NCI-H774 (cell line): ENCODE measurements around the gene MLLT6.
"Not testable (repeated sequence)": the region's sequence is repeated elsewhere in the genome, so short reads cannot be mapped to it uniquely, and the experiment has no call there.

Experiments used
- DNase-seq: peaks from one replicate; lab custom pipeline; 2025; lab: John Stamatoyannopoulos, UW

MLLT6 gene

GRCh38 chr17:38707678-38708351 is 2.7 kb downstream of the MLLT6 start:
- DNase-seq: no peak

GRCh38 chr17:38709104-38709820 is 4.2 kb downstream of the MLLT6 start:
- DNase-seq: no peak

- DNase-seq: no peak
Observed at GRCh38 chr17:38709864-38710603, 5.0 kb downstream of the MLLT6 start.

- DNase-seq: no peak
Observed at GRCh38 chr17:38710604-38710962, 5.5 kb downstream of the MLLT6 start.

- DNase-seq: no peak
Observed at GRCh38 chr17:38710985-38711384, 5.9 kb downstream of the MLLT6 start.

GRCh38 chr17:38711792-38712571 is 6.9 kb downstream of the MLLT6 start:
- DNase-seq: no peak

- no peak for DNase-seq
Observed at GRCh38 chr17:38712593-38712992, 7.5 kb downstream of the MLLT6 start.

- DNase-seq: no peak
Observed at GRCh38 chr17:38713456-38714075, 8.5 kb downstream of the MLLT6 start.

GRCh38 chr17:38715216-38715943 is 10.3 kb downstream of the MLLT6 start:
- DNase-seq: no peak

GRCh38 chr17:38716368-38717005 is 11.4 kb downstream of the MLLT6 start:
- DNase-seq: no peak

GRCh38 chr17:38717139-38717745 is 12.2 kb downstream of the MLLT6 start:
- DNase-seq: no peak

- no peak for DNase-seq
Observed at GRCh38 chr17:38719289-38719942, 14.3 kb downstream of the MLLT6 start.

- DNase-seq: no peak
Observed at GRCh38 chr17:38719943-38720641, 15.0 kb downstream of the MLLT6 start.

- no peak for DNase-seq
Observed at GRCh38 chr17:38720941-38721340, 15.9 kb downstream of the MLLT6 start.

- DNase-seq: no peak
Observed at GRCh38 chr17:38721802-38722201, 16.7 kb downstream of the MLLT6 start.

GRCh38 chr17:38724337-38724988 is 19.4 kb downstream of the MLLT6 start:
- DNase-seq: peak; percentile 76

- DNase-seq: no peak
Observed at GRCh38 chr17:38725066-38725465, 20.0 kb downstream of the MLLT6 start.

- DNase-seq: not testable (repeated sequence)
Observed at GRCh38 chr17:38726145-38726544, 21.1 kb downstream of the MLLT6 start.
